ENCODE data around the gene TUBA3D. TPM values are rescaled to one million over a fixed set of nuclear protein-coding genes. Genes with fewer than 3 reads are reported as not detected.
A peak's percentile ranks its signal among the peaks of the same experiment; 100 is the strongest.
"Not testable (repeated sequence)": the region's sequence is repeated elsewhere in the genome, so short reads cannot be mapped to it uniquely, and the experiment has no call there.

Gene TUBA3D
- total RNA-seq, 4 donors from 2014 or later, result not detected

DNA sequence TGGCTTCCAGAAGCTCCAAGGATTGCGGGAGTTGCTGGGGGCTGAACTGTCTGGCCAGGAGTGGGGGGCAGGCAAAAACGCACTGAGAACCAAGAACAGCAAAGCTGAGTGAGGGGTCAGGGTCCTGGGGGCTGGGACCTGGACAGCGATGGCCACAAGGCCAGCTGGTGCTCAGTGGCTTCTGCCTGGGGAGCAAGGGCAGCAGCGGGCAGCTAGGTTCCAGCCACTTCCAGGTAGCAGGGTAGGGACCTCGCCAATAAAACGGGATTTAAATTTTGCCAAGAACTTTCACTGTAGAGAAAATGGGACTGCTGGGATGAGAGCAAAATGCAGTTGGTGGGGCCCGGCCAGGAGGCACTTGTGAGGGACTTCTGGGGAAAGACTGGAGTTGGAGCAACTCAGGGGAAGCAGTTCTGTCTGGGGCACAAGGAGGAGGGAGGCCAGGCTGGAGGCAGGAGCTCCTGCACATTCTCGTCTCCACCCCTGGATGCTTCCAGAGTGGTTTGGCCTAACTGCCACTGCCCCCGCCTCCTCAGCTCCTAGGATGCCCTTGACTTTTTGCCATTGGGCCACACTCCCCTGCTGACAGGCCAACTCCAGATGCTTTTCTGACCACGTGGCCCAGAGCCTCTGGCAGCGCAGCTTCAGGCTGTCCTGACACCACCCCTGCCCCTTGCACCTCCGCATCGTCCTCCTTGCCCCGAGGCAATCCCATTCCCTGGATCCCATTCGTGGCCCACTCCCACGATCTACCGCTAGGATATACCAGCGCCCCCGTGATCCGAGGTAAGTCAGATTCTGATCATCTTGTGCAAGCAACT lies 46.3 kb downstream of the TUBA3D start:
- ATAC-seq (ENCODE audit: low FRiP score), result no peak
- TF ChIP-seq, protein P1, sequence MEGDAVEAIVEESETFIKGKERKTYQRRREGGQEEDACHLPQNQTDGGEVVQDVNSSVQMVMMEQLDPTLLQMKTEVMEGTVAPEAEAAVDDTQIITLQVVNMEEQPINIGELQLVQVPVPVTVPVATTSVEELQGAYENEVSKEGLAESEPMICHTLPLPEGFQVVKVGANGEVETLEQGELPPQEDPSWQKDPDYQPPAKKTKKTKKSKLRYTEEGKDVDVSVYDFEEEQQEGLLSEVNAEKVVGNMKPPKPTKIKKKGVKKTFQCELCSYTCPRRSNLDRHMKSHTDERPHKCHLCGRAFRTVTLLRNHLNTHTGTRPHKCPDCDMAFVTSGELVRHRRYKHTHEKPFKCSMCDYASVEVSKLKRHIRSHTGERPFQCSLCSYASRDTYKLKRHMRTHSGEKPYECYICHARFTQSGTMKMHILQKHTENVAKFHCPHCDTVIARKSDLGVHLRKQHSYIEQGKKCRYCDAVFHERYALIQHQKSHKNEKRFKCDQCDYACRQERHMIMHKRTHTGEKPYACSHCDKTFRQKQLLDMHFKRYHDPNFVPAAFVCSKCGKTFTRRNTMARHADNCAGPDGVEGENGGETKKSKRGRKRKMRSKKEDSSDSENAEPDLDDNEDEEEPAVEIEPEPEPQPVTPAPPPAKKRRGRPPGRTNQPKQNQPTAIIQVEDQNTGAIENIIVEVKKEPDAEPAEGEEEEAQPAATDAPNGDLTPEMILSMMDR (IDR thresholded peaks at IDR 0.05), result no peak
- no peak for DNase-seq (ENCODE audit: low spot score)

- ATAC-seq (ENCODE audit: low FRiP score); DNase-seq (ENCODE audit: low spot score): not testable (repeated sequence)
These were observed 49.3 kb downstream of the TUBA3D start for GRCh38 chr2:131525256-131525655.

GRCh38 chr2:131527131-131528001 lies 51.4 kb downstream of the TUBA3D start, which contains the start of gene CCDC74A:
Gene CCDC74A (plus strand): TSS chr2:131527888. CDS start chr2:131527971, 83 bp downstream.
- peak; percentile 42 for ATAC-seq (ENCODE audit: low FRiP score)
- not testable (repeated sequence) for DNase-seq (ENCODE audit: low spot score)

DNA sequence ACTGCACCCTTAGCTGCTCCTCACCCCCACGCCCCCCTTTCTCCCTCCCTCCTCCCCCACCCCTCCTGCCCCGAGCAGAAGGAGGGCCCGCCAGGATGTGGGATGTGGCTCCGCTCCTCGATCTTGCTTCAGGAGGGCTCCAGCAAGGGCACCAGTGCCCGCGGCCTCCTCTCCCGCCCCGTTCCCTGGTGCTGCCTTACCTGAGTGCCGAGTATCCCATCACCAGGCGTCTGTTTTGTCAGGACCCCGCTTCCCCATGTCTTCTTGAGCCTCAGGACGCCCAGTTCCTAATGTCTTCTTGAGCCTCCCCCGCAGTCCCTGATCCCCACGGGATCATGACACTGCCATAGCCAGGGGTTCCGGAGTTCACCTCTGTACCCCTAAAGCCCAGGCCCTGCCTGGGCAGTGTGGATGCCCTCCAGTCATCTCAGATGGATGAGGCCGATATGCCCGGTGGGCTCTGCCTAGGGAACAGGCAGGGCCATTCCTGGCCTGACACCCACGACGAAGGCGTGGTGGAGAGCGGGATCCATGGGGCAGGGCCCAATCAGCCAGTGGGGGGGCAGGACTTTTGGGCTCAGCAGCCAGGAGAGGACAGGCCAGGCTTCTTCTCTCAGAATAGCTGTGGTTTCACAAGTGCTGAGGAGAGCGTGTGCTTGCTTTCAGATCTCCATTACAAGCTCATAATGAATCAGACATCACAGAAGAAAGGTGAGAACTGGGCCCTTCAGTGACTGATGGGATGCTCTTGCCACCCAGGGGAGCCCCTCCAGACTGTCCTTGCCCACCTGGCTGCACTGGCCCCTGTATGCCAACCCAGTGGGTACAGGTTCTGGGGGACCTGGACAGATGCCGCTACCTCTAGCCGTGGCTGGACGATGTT lies 53.3 kb downstream of the TUBA3D start:
- ATAC-seq (ENCODE audit: low FRiP score), result not testable (repeated sequence)

GRCh38 chr2:131529864-131530445 lies 54.0 kb downstream of the TUBA3D start:
- not testable (repeated sequence) for DNase-seq (ENCODE audit: low spot score); ATAC-seq (ENCODE audit: low FRiP score)

More for the DNA sequence above, 53.3 kb downstream of the TUBA3D start:
- not testable (repeated sequence) for DNase-seq (ENCODE audit: low spot score)

- ATAC-seq (ENCODE audit: low FRiP score); DNase-seq (ENCODE audit: low spot score): not testable (repeated sequence)
These were observed 54.9 kb downstream of the TUBA3D start for GRCh38 chr2:131530626-131531344.

GRCh38 chr2:131531547-131532185 lies 55.7 kb downstream of the TUBA3D start:
- DNase-seq (ENCODE audit: low spot score); ATAC-seq (ENCODE audit: low FRiP score): not testable (repeated sequence)

Other genes starting within 250 kb of the TUBA3D start
- under 1 TPM in 1 of 4 donors, not detected in 3; 0.12 TPM for gene RAB6D, start 112.0 kb upstream of the TUBA3D start, total RNA-seq
- gene MZT2A, start 16.3 kb downstream of the TUBA3D start, total RNA-seq, result 10 to 100 TPM; 21.8 to 39.7 (median 26.0) TPM
- 1 to 10 TPM; 1.7 to 7.4 (median 2.8) TPM for gene CCDC74A, start 51.8 kb downstream of the TUBA3D start, total RNA-seq